HT-29 (cell line): ENCODE measurements around the gene FKBP5. TPM values are rescaled to one million over a fixed set of nuclear protein-coding genes. Genes with fewer than 3 reads are reported as not detected.
"Not testable (repeated sequence)": the region's sequence is repeated elsewhere in the genome, so short reads cannot be mapped to it uniquely, and the experiment has no call there.

Source experiments
- DNase-seq: peaks from one replicate; pipeline ENCODE4 v3.0.0-alpha.2; 2015; ENCODE audit warnings: low spot score
- total RNA-seq: library from RNA; depleted of rRNA; stranded (reverse); fragments of >200 nt; shearing (Covaris generic); gene quantifications from 2 replicates; pipeline ENCODE4 v1.2.3, GENCODE V29; 2014

FKBP5 gene
- total RNA-seq, 1 experiment from 2014 or later: 7.7 TPM

- no peak for DNase-seq
Measured at GRCh38 chr6:35691027-35691824, 2.5 kb upstream of the FKBP5 start.

GRCh38 chr6:35690484-35690883, 1.8 kb upstream of the FKBP5 start:
- no peak for DNase-seq

- not testable (repeated sequence) for DNase-seq
Measured at GRCh38 chr6:35690006-35690405, 1.3 kb upstream of the FKBP5 start.

GRCh38 chr6:35687658-35688604, 784 bp downstream of the FKBP5 start:
- DNase-seq: peak; percentile 82

GRCh38 chr6:35686873-35687555, 1.7 kb downstream of the FKBP5 start:
- DNase-seq: peak; percentile 2

- DNase-seq: peak; percentile 20
Measured at GRCh38 chr6:35686436-35686835, 2.3 kb downstream of the FKBP5 start.

GRCh38 chr6:35683267-35683666, 5.4 kb downstream of the FKBP5 start:
- DNase-seq: no peak

GRCh38 chr6:35681298-35681697, 7.4 kb downstream of the FKBP5 start:
- no peak for DNase-seq

GRCh38 chr6:35679399-35679798, 9.3 kb downstream of the FKBP5 start:
- no peak for DNase-seq

GRCh38 chr6:35678814-35679213, 9.9 kb downstream of the FKBP5 start:
- no peak for DNase-seq

GRCh38 chr6:35678021-35678654, 10.6 kb downstream of the FKBP5 start:
- no peak for DNase-seq

GRCh38 chr6:35677456-35677855, 11.3 kb downstream of the FKBP5 start:
- no peak for DNase-seq

- DNase-seq: no peak
Measured at GRCh38 chr6:35675871-35676459, 12.8 kb downstream of the FKBP5 start.

- no peak for DNase-seq
Measured at GRCh38 chr6:35674594-35674993, 14.1 kb downstream of the FKBP5 start.

- DNase-seq: no peak
Measured at GRCh38 chr6:35673755-35674154, 15.0 kb downstream of the FKBP5 start.

GRCh38 chr6:35673284-35673666, 15.4 kb downstream of the FKBP5 start:
- DNase-seq: not testable (repeated sequence)

- not testable (repeated sequence) for DNase-seq
Measured at GRCh38 chr6:35670453-35670852, 18.3 kb downstream of the FKBP5 start.

GRCh38 chr6:35669451-35670045, 19.2 kb downstream of the FKBP5 start:
- DNase-seq: no peak

GRCh38 chr6:35668744-35669450, 19.8 kb downstream of the FKBP5 start:
- DNase-seq: peak; percentile 7

- DNase-seq: no peak
Measured at GRCh38 chr6:35668096-35668495, 20.6 kb downstream of the FKBP5 start.
